Measurements from ENCODE around the gene SLC13A2.
"Not testable (repeated sequence)": the region's sequence is repeated elsewhere in the genome, so short reads cannot be mapped to it uniquely, and the experiment has no call there.

Gene SLC13A2

GRCh38 chr17:28433721-28434120, 39.7 kb upstream of the SLC13A2 start:
- Histone ChIP-seq H3K4me2 (no peak overlapping the region), H4K20me1 (ENCODE audit: insufficient read depth) (no peaks in the 10 kb centered on the region), H3K79me2 (ENCODE audit: insufficient read depth, low read depth) (no peaks in the 10 kb centered on the region), H3K27me3 (ENCODE audit: insufficient read depth, low read depth) (no peaks in the 10 kb centered on the region), H3K9ac (no peak overlapping the region), H2AFZ (ENCODE audit: low read depth) (no peak overlapping the region), H3K27ac (no peak overlapping the region), H3K4me1 (ENCODE audit: low read depth, poor library complexity, severe bottlenecking) (no peaks in the 10 kb centered on the region), H3K36me3 (ENCODE audit: insufficient read depth) (no peaks in the 10 kb centered on the region), H3K4me3 (IDR thresholded peaks at IDR 0.05; ENCODE audit: insufficient read depth, low read depth, low read length) (no peak overlapping the region)
- TF ChIP-seq, protein P1, sequence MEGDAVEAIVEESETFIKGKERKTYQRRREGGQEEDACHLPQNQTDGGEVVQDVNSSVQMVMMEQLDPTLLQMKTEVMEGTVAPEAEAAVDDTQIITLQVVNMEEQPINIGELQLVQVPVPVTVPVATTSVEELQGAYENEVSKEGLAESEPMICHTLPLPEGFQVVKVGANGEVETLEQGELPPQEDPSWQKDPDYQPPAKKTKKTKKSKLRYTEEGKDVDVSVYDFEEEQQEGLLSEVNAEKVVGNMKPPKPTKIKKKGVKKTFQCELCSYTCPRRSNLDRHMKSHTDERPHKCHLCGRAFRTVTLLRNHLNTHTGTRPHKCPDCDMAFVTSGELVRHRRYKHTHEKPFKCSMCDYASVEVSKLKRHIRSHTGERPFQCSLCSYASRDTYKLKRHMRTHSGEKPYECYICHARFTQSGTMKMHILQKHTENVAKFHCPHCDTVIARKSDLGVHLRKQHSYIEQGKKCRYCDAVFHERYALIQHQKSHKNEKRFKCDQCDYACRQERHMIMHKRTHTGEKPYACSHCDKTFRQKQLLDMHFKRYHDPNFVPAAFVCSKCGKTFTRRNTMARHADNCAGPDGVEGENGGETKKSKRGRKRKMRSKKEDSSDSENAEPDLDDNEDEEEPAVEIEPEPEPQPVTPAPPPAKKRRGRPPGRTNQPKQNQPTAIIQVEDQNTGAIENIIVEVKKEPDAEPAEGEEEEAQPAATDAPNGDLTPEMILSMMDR (conservative IDR thresholded peaks at IDR 0.05; ENCODE audit: low read depth, low read length) = no peak

- not testable (repeated sequence) for H3K27ac ChIP-seq; H3K79me2 ChIP-seq (ENCODE audit: insufficient read depth, low read depth); H3K9ac ChIP-seq; H4K20me1 ChIP-seq (ENCODE audit: insufficient read depth); H3K27me3 ChIP-seq (ENCODE audit: insufficient read depth, low read depth); H3K4me2 ChIP-seq; H3K36me3 ChIP-seq (ENCODE audit: insufficient read depth); H3K4me3 ChIP-seq (IDR thresholded peaks at IDR 0.05; ENCODE audit: insufficient read depth, low read depth, low read length); H3K4me1 ChIP-seq (ENCODE audit: low read depth, poor library complexity, severe bottlenecking); H2AFZ ChIP-seq (ENCODE audit: low read depth)
Measured at GRCh38 chr17:28434326-28434725, 39.1 kb upstream of the SLC13A2 start.

DNA sequence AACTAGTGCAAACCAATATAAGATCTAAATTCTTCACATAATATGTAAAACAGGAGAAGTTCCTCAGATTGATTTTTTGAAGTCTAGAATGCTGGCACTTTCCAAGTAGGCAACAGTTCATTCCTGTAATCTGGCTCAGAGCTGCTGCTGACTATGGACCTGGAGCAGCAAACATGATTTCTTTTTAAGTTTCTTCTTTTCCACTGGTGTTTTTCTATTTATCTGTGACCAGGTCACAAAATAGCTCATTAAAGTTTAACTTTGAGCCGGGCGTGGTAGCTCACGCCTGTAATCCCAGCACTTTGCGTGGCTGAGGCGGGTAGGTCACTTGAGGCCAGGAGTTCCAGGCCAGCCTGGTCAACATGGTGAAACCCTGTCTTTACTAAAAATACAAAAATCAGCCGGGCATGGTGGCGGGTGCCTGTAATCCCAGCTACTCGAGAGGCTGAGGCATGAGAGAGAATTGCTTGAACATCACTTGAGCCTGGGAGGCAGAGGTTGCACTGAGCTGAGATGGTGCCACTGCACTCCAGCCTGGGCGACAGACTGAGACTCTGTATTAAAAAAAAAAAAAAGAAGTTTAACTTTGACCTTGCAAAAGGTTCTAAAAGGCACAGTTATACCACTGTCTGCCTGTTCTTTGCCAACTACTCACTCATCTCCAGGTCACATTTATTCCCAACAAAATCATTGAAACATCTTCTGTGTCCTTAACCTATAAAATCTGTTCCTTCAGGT, 29.4 kb upstream of the SLC13A2 start:
- Histone ChIP-seq H3K9ac (no peak overlapping the region), H3K79me2 (ENCODE audit: insufficient read depth, low read depth) (no peaks in the 10 kb centered on the region), H3K36me3 (ENCODE audit: insufficient read depth) (no peaks in the 10 kb centered on the region), H3K27me3 (ENCODE audit: insufficient read depth, low read depth) (no peaks in the 10 kb centered on the region), H3K27ac (no peak overlapping the region), H2AFZ (ENCODE audit: low read depth) (no peak overlapping the region), H3K4me1 (ENCODE audit: low read depth, poor library complexity, severe bottlenecking) (no peaks in the 10 kb centered on the region), H3K4me3 (IDR thresholded peaks at IDR 0.05; ENCODE audit: insufficient read depth, low read depth, low read length) (no peak overlapping the region), H3K4me2 (no peak overlapping the region), H4K20me1 (ENCODE audit: insufficient read depth) (no peaks in the 10 kb centered on the region)
- TF ChIP-seq, protein P1 (conservative IDR thresholded peaks at IDR 0.05; ENCODE audit: low read depth, low read length) = no peak

DNA sequence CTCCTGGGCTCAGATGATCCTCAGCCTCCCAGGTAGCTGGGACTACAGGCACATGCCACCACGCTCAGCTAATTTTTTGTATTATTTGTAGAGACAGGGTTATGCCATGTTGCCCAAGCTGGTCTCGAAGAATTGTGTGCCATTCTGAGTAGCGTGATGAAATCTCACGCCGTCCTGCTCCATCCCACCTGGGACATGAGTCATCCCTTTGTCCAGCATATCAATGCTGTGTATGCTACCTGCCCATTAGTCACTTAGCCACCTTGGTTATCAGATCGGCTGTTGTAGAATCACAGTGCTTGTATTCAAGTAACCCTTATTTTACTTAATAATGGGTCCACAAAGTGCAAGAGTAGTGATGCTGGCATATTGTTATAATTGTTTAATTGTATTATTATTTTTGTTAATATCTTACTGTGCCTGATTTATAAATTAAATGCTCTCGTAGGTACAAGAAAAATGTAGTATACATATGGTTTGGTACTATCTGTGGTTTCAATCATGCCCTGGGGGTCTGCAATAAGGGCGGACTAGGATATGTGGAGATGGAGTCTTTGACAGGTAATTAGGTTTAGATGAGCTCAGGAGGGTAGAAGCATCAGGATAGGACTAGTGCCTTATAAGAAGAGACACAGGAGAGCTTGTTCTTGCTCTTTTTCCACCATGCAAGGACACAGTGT, 26.6 kb upstream of the SLC13A2 start:
- Histone ChIP-seq H3K4me2 (no peak overlapping the region), H3K9ac (no peak overlapping the region), H2AFZ (ENCODE audit: low read depth) (no peak overlapping the region), H4K20me1 (ENCODE audit: insufficient read depth) (no peaks in the 10 kb centered on the region), H3K4me1 (ENCODE audit: low read depth, poor library complexity, severe bottlenecking) (no peaks in the 10 kb centered on the region), H3K36me3 (ENCODE audit: insufficient read depth) (no peaks in the 10 kb centered on the region), H3K27me3 (ENCODE audit: insufficient read depth, low read depth) (no peaks in the 10 kb centered on the region), H3K79me2 (ENCODE audit: insufficient read depth, low read depth) (no peaks in the 10 kb centered on the region), H3K27ac (no peak overlapping the region), H3K4me3 (IDR thresholded peaks at IDR 0.05; ENCODE audit: insufficient read depth, low read depth, low read length) (no peak overlapping the region)
- TF ChIP-seq, protein P1 (conservative IDR thresholded peaks at IDR 0.05; ENCODE audit: low read depth, low read length) = no peak

- Histone ChIP-seq H3K9ac (no peak overlapping the region), H4K20me1 (ENCODE audit: insufficient read depth) (no peaks in the 10 kb centered on the region), H3K4me3 (IDR thresholded peaks at IDR 0.05; ENCODE audit: insufficient read depth, low read depth, low read length) (no peak overlapping the region), H3K79me2 (ENCODE audit: insufficient read depth, low read depth) (no peaks in the 10 kb centered on the region), H3K4me2 (no peak overlapping the region), H3K27me3 (ENCODE audit: insufficient read depth, low read depth) (no peaks in the 10 kb centered on the region), H3K27ac (no peak overlapping the region), H2AFZ (ENCODE audit: low read depth) (no peak overlapping the region), H3K4me1 (ENCODE audit: low read depth, poor library complexity, severe bottlenecking) (no peaks in the 10 kb centered on the region), H3K36me3 (ENCODE audit: insufficient read depth) (no peaks in the 10 kb centered on the region)
- TF ChIP-seq, protein P1 (conservative IDR thresholded peaks at IDR 0.05; ENCODE audit: low read depth, low read length) = no peak
Measured at GRCh38 chr17:28447396-28447760, 26.1 kb upstream of the SLC13A2 start.
